Islet precursor cell (in vitro differentiated cells): ENCODE results near the gene PROSER2.
"Not testable (repeated sequence)": the region's sequence is repeated elsewhere in the genome, so short reads cannot be mapped to it uniquely, and the experiment has no call there.

Experiments
- DNase-seq: peaks from one replicate; pipeline ENCODE4 v3.0.0-alpha.2; 2018

The PROSER2 gene

GRCh38 chr10:11837372-11838161, 14.4 kb downstream of the PROSER2 start:
- no peak for DNase-seq

- DNase-seq, result no peak
Observed at GRCh38 chr10:11838298-11838852, 15.2 kb downstream of the PROSER2 start.

- DNase-seq, result no peak
Observed at GRCh38 chr10:11841375-11841774, 18.2 kb downstream of the PROSER2 start.

GRCh38 chr10:11842411-11842810, 19.3 kb downstream of the PROSER2 start:
- DNase-seq, result no peak

- DNase-seq, result no peak
Observed at GRCh38 chr10:11845113-11845512, 22.0 kb downstream of the PROSER2 start.

- no peak for DNase-seq
Observed at GRCh38 chr10:11846542-11846941, 23.4 kb downstream of the PROSER2 start.

GRCh38 chr10:11849277-11849676, 26.1 kb downstream of the PROSER2 start:
- DNase-seq, result no peak

- DNase-seq, result no peak
Observed at GRCh38 chr10:11849911-11850310, 26.8 kb downstream of the PROSER2 start.

- DNase-seq, result no peak
Observed at GRCh38 chr10:11851910-11852309, 28.8 kb downstream of the PROSER2 start.

GRCh38 chr10:11852637-11853036, 29.5 kb downstream of the PROSER2 start:
- DNase-seq, result not testable (repeated sequence)

- DNase-seq, result no peak
Observed at GRCh38 chr10:11853468-11853867, 30.3 kb downstream of the PROSER2 start.

GRCh38 chr10:11854301-11854700, 31.1 kb downstream of the PROSER2 start:
- DNase-seq, result no peak

GRCh38 chr10:11856089-11856488, 32.9 kb downstream of the PROSER2 start:
- no peak for DNase-seq

GRCh38 chr10:11856678-11857077, 33.5 kb downstream of the PROSER2 start:
- no peak for DNase-seq

GRCh38 chr10:11858093-11858492, 34.9 kb downstream of the PROSER2 start:
- DNase-seq, result no peak

- peak; percentile 43 for DNase-seq
Observed at GRCh38 chr10:11861341-11861740, 38.2 kb downstream of the PROSER2 start.

- DNase-seq, result peak; percentile 29
Observed at GRCh38 chr10:11861811-11862428, 38.8 kb downstream of the PROSER2 start.

- DNase-seq, result peak; percentile 12
Observed at GRCh38 chr10:11863353-11864109, 40.4 kb downstream of the PROSER2 start.

- DNase-seq, result peak; percentile 7
Observed at GRCh38 chr10:11864727-11865126, 41.6 kb downstream of the PROSER2 start.

- no peak for DNase-seq
Observed at GRCh38 chr10:11865561-11865960, 42.4 kb downstream of the PROSER2 start.

GRCh38 chr10:11866199-11866925, 43.2 kb downstream of the PROSER2 start:
- DNase-seq, result no peak

GRCh38 chr10:11869219-11869618, 46.1 kb downstream of the PROSER2 start:
- DNase-seq, result peak; percentile 68
